Astrocyte (in vitro differentiated cells and primary cell): ENCODE results near the gene CALHM2.

Experiments used
- EZH2 ChIP-seq: IDR thresholded peaks from 2 replicates; pipeline ENCODE4 v1.6.1; 2012; ENCODE audit warnings: mild to moderate bottlenecking, low read length, inconsistent platforms; ENCODE audit not compliant: insufficient read depth
- TF ChIP-seq, protein P1 (sequence below): IDR thresholded peaks from 2 replicates; pipeline ENCODE4 v1.5.1; 2011; ENCODE audit warnings: low read depth, mild to moderate bottlenecking, inconsistent platforms, low read length, moderate library complexity; ENCODE audit not compliant: insufficient read depth

DNA sequence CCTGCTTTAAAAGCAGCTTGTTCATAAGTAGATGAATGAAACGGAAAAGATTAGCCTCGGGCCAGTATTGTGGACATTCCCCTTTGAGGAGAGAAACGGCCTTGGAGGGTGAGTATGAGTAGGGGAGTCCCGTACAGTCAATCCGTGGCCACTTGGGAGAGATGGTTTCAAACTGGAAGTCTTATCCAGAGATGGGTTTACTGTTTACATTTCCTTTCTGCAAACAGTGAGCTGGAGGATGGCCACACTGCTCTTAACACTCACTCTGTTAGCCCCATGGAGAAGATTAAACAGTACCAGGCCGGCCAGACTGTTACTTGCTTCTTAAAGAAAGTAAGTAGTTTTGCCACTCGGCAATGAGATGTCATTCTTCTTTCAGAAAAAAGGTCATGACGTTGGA, 20.3 kb downstream of the CALHM2 start:
- no peak for TF ChIP-seq EZH2
- TF ChIP-seq, protein P1, sequence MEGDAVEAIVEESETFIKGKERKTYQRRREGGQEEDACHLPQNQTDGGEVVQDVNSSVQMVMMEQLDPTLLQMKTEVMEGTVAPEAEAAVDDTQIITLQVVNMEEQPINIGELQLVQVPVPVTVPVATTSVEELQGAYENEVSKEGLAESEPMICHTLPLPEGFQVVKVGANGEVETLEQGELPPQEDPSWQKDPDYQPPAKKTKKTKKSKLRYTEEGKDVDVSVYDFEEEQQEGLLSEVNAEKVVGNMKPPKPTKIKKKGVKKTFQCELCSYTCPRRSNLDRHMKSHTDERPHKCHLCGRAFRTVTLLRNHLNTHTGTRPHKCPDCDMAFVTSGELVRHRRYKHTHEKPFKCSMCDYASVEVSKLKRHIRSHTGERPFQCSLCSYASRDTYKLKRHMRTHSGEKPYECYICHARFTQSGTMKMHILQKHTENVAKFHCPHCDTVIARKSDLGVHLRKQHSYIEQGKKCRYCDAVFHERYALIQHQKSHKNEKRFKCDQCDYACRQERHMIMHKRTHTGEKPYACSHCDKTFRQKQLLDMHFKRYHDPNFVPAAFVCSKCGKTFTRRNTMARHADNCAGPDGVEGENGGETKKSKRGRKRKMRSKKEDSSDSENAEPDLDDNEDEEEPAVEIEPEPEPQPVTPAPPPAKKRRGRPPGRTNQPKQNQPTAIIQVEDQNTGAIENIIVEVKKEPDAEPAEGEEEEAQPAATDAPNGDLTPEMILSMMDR = no peak
